GM23338 (cell line): Measurements from ENCODE around the gene MAPT. TPM values are rescaled to one million over a fixed set of nuclear protein-coding genes. Genes with fewer than 3 reads are reported as not detected.

Experiments used
- ATAC-seq: fragments of 200-7000 bp; cut with Tn5 transposase; 3 replicates; pipeline ENCODE4 v1.9.1; 2020
- DNase-seq: peaks from one replicate; pipeline ENCODE4 v3.0.0-alpha.2; 2015; ENCODE audit warnings: low spot score
- H2AFZ ChIP-seq: fragments of 200-600 bp; sonication (generic); 2 replicates; pipeline ENCODE4 v1.8.0; 2016; ENCODE audit warnings: antibody characterized with exemption, mild to moderate bottlenecking, moderate library complexity
- H3F3A ChIP-seq: fragments of 200-600 bp; sonication (generic); replicated peaks from 2 replicates; pipeline ENCODE4 v1.8.0; 2017; ENCODE audit warnings: antibody characterized with exemption, mixed run types, low read depth
- H3K27ac ChIP-seq: fragments of 200-600 bp; sonication (generic); 2 replicates; pipeline ENCODE4 v1.6.1; 2016; ENCODE audit warnings: low read depth
- H3K27me3 ChIP-seq: fragments of 200-600 bp; sonication (generic); 2 replicates; pipeline ENCODE4 v1.8.0; 2016; ENCODE audit warnings: mild to moderate bottlenecking, mixed run types, moderate library complexity; ENCODE audit not compliant: insufficient read depth
- H3K36me3 ChIP-seq: fragments of 200-600 bp; sonication (generic); 2 replicates; pipeline ENCODE4 v1.8.0; 2016; ENCODE audit warnings: mild to moderate bottlenecking; ENCODE audit not compliant: insufficient read depth
- H3K4me1 ChIP-seq: fragments of 200-600 bp; sonication (generic); 2 replicates; pipeline ENCODE4 v1.8.0; 2016; ENCODE audit warnings: mild to moderate bottlenecking, moderate library complexity; ENCODE audit not compliant: insufficient read depth
- H3K4me2 ChIP-seq: fragments of 200-600 bp; sonication (generic); 2 replicates; pipeline ENCODE4 v1.7.1; 2017; ENCODE audit warnings: mixed run types
- H3K4me3 ChIP-seq: fragments of 200-600 bp; sonication (generic); 2 replicates; pipeline ENCODE4 v1.6.1; 2016; ENCODE audit warnings: mixed run types
- H3K79me2 ChIP-seq: fragments of 200-600 bp; sonication (generic); replicated peaks from 2 replicates; pipeline ENCODE4 v1.8.0; 2017; ENCODE audit warnings: mild to moderate bottlenecking; ENCODE audit not compliant: insufficient read depth
- H3K9me2 ChIP-seq: fragments of 200-600 bp; sonication (generic); 2 replicates; pipeline ENCODE4 v1.8.0; 2017; ENCODE audit not compliant: insufficient read depth
- H4K20me1 ChIP-seq: fragments of 200-600 bp; sonication (generic); replicated peaks from 2 replicates; pipeline ENCODE4 v1.8.0; 2017; ENCODE audit warnings: mild to moderate bottlenecking; ENCODE audit not compliant: insufficient read depth
- H3K27ac Mint-ChIP-seq: 2 replicates; pipeline ENCODE4 v1.8.0; 2020; ENCODE audit warnings: inconsistent platforms, mild to moderate bottlenecking, moderate library complexity, mixed read lengths
- H3K27me3 Mint-ChIP-seq: 3 replicates; pipeline ENCODE4 v1.8.0; 2022; ENCODE audit warnings: low read depth, mild to moderate bottlenecking, moderate library complexity, mixed read lengths, inconsistent platforms; ENCODE audit not compliant: insufficient read depth, poor library complexity
- H3K36me3 Mint-ChIP-seq: 3 replicates; pipeline ENCODE4 v1.8.0; 2021; ENCODE audit warnings: low read depth, mild to moderate bottlenecking, inconsistent platforms, moderate library complexity, mixed read lengths
- H3K4me1 Mint-ChIP-seq: 3 replicates; pipeline ENCODE4 v1.8.0; 2020; ENCODE audit warnings: mild to moderate bottlenecking, inconsistent platforms, mixed read lengths
- H3K4me3 Mint-ChIP-seq: 3 replicates; pipeline ENCODE4 v1.8.0; 2021; ENCODE audit warnings: moderate library complexity, mild to moderate bottlenecking, inconsistent platforms, mixed read lengths
- H3K9me3 Mint-ChIP-seq: 3 replicates; pipeline ENCODE4 v1.8.0; 2020; ENCODE audit warnings: moderate library complexity, mild to moderate bottlenecking, inconsistent platforms, mixed read lengths
- CREB1 ChIP-seq: fragments of 250-450 bp; sonication (Bioruptor Pico); IDR thresholded peaks from 2 replicates; pipeline ENCODE4 v1.5.0; 2020; ENCODE audit warnings: low read depth, mild to moderate bottlenecking, moderate library complexity
- CTCF ChIP-seq, 2 experiments: fragments of 200-600 bp in 1 of 2; sonication (generic) in 1 of 2; conservative IDR thresholded peaks; 2 replicates each; pipeline versions ENCODE4 v1.5.1 to v1.6.1; 2016 to 2017; ENCODE audit warnings: antibody characterized with exemption in 2 of 2, low read depth in 2 of 2, mild to moderate bottlenecking in 2 of 2, moderate library complexity in 1 of 2
- ZNF114 ChIP-seq: fragments of 250-450 bp; sonication (Bioruptor Pico); IDR thresholded peaks from 2 replicates; pipeline ENCODE4 v1.5.0; 2020; ENCODE audit warnings: mild to moderate bottlenecking, moderate library complexity
- ZNF462 ChIP-seq: fragments of 250-450 bp; sonication (Bioruptor Pico); IDR thresholded peaks from 2 replicates; pipeline ENCODE4 v1.5.0; 2020; ENCODE audit warnings: mild to moderate bottlenecking, moderate library complexity
- polyA plus RNA-seq: library from polyadenylated mRNA; unstranded; fragments of >200 nt; fragmentation: Nextera tagmentation; extraction: Ambion mirVana; gene quantifications from 2 replicates; pipeline ENCODE4 v1.2.1, GENCODE V29; 2016
- total RNA-seq: library from RNA; depleted of rRNA; stranded (reverse); fragments of >200 nt; shearing (Covaris generic); gene quantifications from 2 replicates; pipeline ENCODE4 v1.2.3, GENCODE V29; 2014

MAPT gene
- total and polyA plus RNA-seq, 2 experiments from 2014 or later = 1.1 to 2.1 TPM

- Histone ChIP-seq H3K4me1 (no peaks in the 10 kb centered on the region), H3K36me3 (no peaks in the 10 kb centered on the region), H3K79me2 (no peaks in the 10 kb centered on the region), H4K20me1 (no peaks in the 10 kb centered on the region), H3K4me2 (no peak overlapping the region), H3K27ac (no peak overlapping the region), H3K27me3 (no peaks in the 10 kb centered on the region), H3F3A (no peaks in the 10 kb centered on the region), H3K4me3 (no peak overlapping the region), H3K9me2 (no peaks in the 10 kb centered on the region), H2AFZ (peak overlapping the region; percentile 63; the same call in 1 of the 2 replicates)
- peak; percentile 31 for ATAC-seq
- TF ChIP-seq CTCF (conservative IDR thresholded peaks at IDR 0.05; ENCODE audit: low read depth in 2 of 2) (no peak), ZNF462 (CRISPR knock-in tag) (no peak), CREB1 (CRISPR knock-in tag) (no peak), ZNF114 (CRISPR knock-in tag) (no peak)
- Mint-ChIP-seq H3K4me1 (peaks cover 3% of the 10 kb centered on the region; the same call in 2 of the 3 replicates), H3K27me3 (peaks cover 1% of the 10 kb centered on the region), H3K36me3 (no peaks in the 10 kb centered on the region), H3K4me3 (no peak overlapping the region), H3K9me3 (no peaks in the 10 kb centered on the region), H3K27ac (no peak overlapping the region)
- no peak for DNase-seq
These were observed 89.4 kb downstream of the MAPT start for GRCh38 chr17:45983614-45984310.
